Measurements from ENCODE around the gene DPP7. TPM values are rescaled to one million over a fixed set of nuclear protein-coding genes. Genes with fewer than 3 reads are reported as not detected.

The DPP7 gene
- total RNA-seq, 1 experiment from 2014 or later: 291 TPM

GRCh38 chr9:137087409-137087925, 27.1 kb downstream of the DPP7 start:
- BruUV-seq (replicated peaks): no TSS peak
- Histone ChIP-seq H3K9me2 (ENCODE audit: insufficient read depth) (no peaks in the 10 kb centered on the region), H3K36me3 (ENCODE audit: control insufficient read depth in 1 of 2, insufficient read depth in 2 of 2, low read length in 2 of 2) (peaks cover 4 to 6% of the 10 kb centered on the region in 2 experiments; a peak in 2 of 4 replicates), H3K4me3 (replicated peaks in 1 of 2; ENCODE audit: low read depth in 1 of 2, low read length in 2 of 2) (peak overlapping the region; percentile 83 to 96), H2AFZ (ENCODE audit: low read depth, low read length, poor library complexity, severe bottlenecking) (no peak overlapping the region), H3K27ac (ENCODE audit: low read depth, low read length) (peak overlapping the region; percentile 98), H3K27me3 (ENCODE audit: insufficient read depth, low read length) (no peaks in the 10 kb centered on the region), H3K9ac (ENCODE audit: low read length) (peak overlapping the region; percentile 96), H4K20me1 (ENCODE audit: insufficient read depth) (no peaks in the 10 kb centered on the region), H3K9me3 (ENCODE audit: control insufficient read depth in 1 of 2, insufficient read depth in 1 of 2, low read depth in 1 of 2, low read length in 2 of 2) (no peaks in the 10 kb centered on the region), H3K4me2 (ENCODE audit: low read length) (peak overlapping the region; percentile 98), H3K4me1 (ENCODE audit: control insufficient read depth in 1 of 2, insufficient read depth in 2 of 2, low read length in 2 of 2) (peaks cover 36 to 49% of the 10 kb centered on the region in 2 experiments), H3K79me2 (ENCODE audit: insufficient read depth, low read length) (peaks cover 16% of the 10 kb centered on the region; the same call in 1 of the 2 replicates)
- ChIA-PET POLR2A (interaction anchor here (1.5 to 4.8 kb wide), 4 partner anchors 18 to 154 kb away, joined by 3 to 43 read pairs (median 6); partner anchors contain the start of genes SAPCD2 and TUBB4B), CTCF (interaction anchor here (0.9 to 4.8 kb wide), 8 partner anchors 18 to 335 kb away, joined by 3 to 49 read pairs (median 4); partner anchors contain the start of genes AJM1, EXD3, NPDC1 and RNF224), RAD21 (ENCODE audit: low non-redundant PET in 1 of 2, low total read pairs in 2 of 2, uncharacterized antibody in 2 of 2, unreplicated experiment in 2 of 2) (interaction anchor here (1.5 to 2.1 kb wide), 2 partner anchors 20 kb away, joined by 5 to 12 read pairs; no protein-coding TSS in a partner anchor)
- ATAC-seq: no peak
- intact Hi-C loops (cut with micrococcal nuclease): no loop called here
- DNase-seq (ENCODE audit: low read depth, low spot score): no peak
- TF ChIP-seq FOSL1 (IDR thresholded peaks at IDR 0.05; ENCODE audit: low read depth): no peak
- no peak for TF ChIP-seq EZH2 (IDR thresholded peaks at IDR 0.05)
- TF ChIP-seq YY1 (IDR thresholded peaks at IDR 0.05; ENCODE audit: extremely low read depth, insufficient replicate concordance, low read depth, low read length): no peak
- TF ChIP-seq CBX3 (IDR thresholded peaks at IDR 0.05; ENCODE audit: low read depth): no peak
- TF ChIP-seq POLR2A (IDR thresholded peaks at IDR 0.05; ENCODE audit: borderline replicate concordance, extremely low read depth, insufficient read depth, insufficient read length): no peak
- TF ChIP-seq, protein P1, sequence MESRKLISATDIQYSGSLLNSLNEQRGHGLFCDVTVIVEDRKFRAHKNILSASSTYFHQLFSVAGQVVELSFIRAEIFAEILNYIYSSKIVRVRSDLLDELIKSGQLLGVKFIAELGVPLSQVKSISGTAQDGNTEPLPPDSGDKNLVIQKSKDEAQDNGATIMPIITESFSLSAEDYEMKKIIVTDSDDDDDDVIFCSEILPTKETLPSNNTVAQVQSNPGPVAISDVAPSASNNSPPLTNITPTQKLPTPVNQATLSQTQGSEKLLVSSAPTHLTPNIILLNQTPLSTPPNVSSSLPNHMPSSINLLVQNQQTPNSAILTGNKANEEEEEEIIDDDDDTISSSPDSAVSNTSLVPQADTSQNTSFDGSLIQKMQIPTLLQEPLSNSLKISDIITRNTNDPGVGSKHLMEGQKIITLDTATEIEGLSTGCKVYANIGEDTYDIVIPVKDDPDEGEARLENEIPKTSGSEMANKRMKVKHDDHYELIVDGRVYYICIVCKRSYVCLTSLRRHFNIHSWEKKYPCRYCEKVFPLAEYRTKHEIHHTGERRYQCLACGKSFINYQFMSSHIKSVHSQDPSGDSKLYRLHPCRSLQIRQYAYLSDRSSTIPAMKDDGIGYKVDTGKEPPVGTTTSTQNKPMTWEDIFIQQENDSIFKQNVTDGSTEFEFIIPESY (IDR thresholded peaks at IDR 0.05; ENCODE audit: extremely low read depth, insufficient replicate concordance, low read length): no peak
- no peak for TF ChIP-seq CTCF (IDR thresholded peaks at IDR 0.05 in 2 of 3, conservative IDR thresholded peaks at IDR 0.05 in 1 of 3; ENCODE audit: borderline replicate concordance in 1 of 3, insufficient read depth in 1 of 3, low read depth in 2 of 3, low read length in 2 of 3)
